Medulla oblongata (tissue), 1 donor: ENCODE data around the gene N4BP2.
A peak's percentile ranks its signal among the peaks of the same experiment; 100 is the strongest.
"Not testable (repeated sequence)": the region's sequence is repeated elsewhere in the genome, so short reads cannot be mapped to it uniquely, and the experiment has no call there.

Experiments
- DNase-seq: peaks from one replicate; pipeline ENCODE4 v3.0.0-alpha.2; 2015; ENCODE audit errors: extremely low spot score

The N4BP2 gene

GRCh38 chr4:40056716-40057585 lies at the start of gene N4BP2:
Gene N4BP2 (plus strand): TSS chr4:40056850. CDS start chr4:40097341, 40,491 bp downstream.
- DNase-seq, result peak; percentile 83

DNA sequence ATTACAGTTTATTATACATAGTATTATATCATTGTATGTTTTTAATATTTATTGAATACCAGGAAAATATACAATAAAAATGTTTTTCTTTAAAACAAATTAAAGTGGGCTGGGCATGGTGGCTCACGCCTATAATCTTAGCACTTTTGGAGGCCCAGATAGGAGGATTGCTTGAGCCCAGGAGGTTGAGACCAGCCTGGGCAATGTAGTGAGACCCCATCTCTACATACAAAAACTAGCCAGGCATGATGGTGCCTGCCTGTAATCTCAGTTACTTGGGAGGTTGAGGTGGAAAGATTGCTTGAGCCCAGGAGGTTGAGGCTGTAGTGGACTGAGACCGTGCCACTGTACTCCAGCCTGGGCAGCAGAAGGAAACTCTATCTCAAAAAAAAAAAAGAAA lies 40.6 kb upstream of the N4BP2 start:
- DNase-seq, result no peak

DNA sequence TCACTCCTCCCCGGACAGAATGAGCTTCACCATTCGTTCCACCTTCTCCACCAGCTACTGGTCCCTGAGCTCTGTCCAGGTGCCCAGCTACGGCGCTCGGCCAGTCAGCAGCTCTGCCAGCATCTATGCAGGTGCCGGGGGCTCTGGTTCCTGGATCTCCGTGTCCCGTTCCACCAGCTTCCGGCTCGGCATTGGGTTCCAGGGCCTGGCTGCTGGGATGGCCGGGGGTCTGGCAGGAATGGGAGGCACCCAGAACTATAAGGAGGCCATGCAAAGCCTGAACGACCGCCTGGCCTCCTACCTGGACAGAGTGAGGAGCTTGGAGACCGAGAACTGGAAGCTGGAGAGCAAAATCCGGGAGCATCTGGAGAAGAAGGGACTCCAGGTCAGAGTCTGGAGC lies 36.4 kb upstream of the N4BP2 start:
- DNase-seq, result no peak

GRCh38 chr4:40021116-40021515 lies 35.5 kb upstream of the N4BP2 start:
- DNase-seq, result not testable (repeated sequence)

- not testable (repeated sequence) for DNase-seq
Observed at GRCh38 chr4:40024049-40024448, 32.6 kb upstream of the N4BP2 start.

- no peak for DNase-seq
Observed at GRCh38 chr4:40032785-40033184, 23.9 kb upstream of the N4BP2 start.

GRCh38 chr4:40033613-40034012 lies 23.0 kb upstream of the N4BP2 start:
- DNase-seq, result no peak

DNA sequence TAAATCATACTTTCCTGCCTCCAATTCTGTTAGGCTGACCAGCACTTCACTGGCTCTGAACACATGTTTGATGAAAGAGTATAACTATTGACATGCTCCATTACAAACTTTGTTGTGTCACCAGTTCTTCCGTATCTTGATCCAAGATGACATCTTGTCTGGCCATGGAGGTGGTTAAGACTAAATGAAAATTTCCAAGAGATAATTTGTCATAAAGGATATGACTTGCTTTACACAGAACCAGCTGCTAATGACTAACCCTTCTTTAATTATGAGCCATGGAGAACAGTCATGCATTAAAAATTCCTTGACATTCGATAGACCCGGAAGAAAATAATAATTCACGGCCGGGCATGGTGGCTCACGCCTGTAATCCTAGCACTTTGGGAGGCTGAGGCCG lies 17.7 kb upstream of the N4BP2 start:
- no peak for DNase-seq

GRCh38 chr4:40040908-40041307 lies 15.7 kb upstream of the N4BP2 start:
- DNase-seq, result no peak

DNA sequence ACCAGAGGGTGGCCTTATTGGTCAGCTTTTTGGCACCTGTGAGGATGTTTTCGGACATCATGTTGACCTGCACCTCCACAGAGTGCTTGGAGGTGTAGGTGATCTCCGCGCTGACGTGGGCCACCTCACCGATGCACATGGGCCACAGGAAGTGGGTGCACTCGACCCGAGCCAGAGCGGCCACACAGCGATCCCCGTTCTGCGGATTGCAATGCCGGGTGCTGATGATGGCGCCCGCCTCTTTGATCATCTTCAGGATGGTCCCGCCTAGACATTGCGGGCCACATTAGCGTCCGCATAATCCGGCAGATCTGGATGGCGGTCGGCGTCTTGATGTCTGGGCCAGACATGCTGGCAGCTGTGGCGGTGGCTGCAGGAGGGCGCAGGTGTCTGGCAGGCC lies 12.9 kb upstream of the N4BP2 start:
- no peak for DNase-seq

GRCh38 chr4:40046311-40046980 lies 10.2 kb upstream of the N4BP2 start:
- DNase-seq, result no peak

GRCh38 chr4:40053161-40053560 lies 3.5 kb upstream of the N4BP2 start:
- DNase-seq, result no peak

DNA sequence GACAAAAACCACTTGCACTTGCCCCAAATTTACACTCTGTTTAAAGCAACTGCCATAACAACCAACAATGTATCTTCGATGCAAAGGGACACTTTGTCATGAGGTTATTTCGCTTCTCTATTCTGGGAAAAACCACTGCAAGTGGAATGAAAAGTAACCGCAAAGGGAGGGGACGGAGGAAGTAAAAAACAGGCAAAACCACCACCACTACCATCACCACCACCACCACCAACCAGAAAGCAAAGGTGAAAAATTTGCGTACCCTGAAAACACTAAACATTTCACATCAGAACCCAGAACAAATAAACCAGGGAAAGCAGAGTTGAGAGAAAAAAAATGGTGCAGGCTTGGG lies 1.2 kb upstream of the N4BP2 start:
- peak; percentile 76 for DNase-seq

DNA sequence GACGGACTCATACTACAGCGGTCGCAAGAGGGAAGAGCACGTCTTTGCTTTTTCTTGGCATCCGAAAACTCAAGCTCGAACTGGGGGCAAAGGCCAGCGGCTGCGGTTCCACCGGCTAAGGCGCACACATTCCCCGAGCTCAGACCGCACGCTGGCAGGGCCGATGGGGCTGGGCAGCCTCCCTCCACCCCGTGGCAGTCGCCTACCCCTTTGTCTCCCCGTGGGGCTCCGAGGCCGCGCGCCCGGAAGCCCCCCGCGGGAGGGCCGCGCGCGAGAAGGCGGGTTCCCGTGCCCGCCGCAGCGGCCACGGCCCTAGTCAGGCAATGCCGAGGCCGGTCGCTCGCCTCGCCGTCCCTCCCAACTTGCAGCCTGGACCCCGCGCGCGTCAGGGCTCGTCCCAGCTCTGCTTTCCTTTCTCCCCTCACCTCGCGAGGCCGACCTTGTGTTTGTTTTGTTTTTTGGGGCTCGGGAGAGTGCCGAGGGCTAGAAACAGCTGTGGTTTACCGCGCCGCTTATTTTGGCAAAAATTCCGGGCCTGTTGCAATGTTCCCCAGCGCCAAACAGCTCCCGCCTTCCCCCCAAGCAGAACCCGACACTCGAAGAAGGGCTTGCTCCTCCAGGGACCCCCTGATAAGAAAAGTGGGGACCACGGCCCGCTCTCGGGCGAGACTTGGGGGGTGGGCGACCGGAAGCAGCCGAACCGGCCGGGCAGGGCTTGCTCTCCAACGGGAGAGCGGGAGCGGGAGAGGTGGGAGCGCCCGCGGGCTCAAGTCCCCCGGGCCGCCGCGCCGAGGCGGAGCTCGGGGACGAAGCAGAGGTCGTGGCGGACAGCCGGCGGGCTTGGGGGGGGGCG lies 561 bp upstream of the N4BP2 start:
- DNase-seq, result peak; percentile 52

DNA sequence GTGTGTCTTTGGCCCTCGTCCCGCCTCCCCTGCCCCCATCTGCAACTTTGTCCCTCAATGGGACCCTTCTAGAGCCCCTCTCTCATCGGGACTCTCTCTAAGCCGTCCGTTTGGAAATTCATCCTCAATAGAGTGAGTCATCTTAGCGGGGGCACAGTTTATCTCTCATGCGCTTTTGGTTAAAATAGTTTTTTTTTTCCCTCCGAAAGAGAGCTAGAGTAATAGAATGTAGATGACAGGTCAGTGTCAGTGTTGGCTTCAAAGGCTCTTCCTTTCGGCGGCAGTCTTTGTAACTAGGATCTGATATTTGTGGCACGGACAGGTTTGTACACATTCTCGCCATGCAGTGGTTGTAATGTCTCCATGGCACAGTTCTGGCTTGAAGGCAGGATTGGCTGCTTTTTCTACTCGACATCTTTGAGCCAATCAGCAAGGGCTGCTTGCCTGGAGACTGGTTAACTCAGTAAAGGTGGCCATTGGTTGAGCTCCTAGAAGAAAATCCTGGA lies 989 bp downstream of the N4BP2 start:
- peak; percentile 94 for DNase-seq

- no peak for DNase-seq
Observed at GRCh38 chr4:40058121-40058520, 1.5 kb downstream of the N4BP2 start.

DNA sequence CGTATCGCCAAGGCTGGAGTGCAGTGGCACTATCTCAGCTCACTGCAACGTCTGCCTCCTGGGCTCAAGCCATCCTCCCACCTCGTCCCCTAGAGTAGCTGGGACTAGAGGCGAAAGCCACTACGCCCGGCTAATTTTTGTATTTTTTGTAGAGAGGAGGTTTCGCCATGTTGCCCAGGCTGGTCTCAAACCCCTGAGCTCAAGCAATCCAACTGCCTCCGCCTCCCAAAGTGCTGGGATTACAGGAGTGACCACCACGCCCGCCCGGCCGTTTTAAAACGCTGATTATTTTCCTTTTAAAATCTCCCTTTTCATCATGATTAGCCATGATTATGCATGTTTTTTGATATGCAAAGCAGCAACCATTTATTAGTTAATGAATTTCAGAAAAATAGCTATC lies 2.2 kb downstream of the N4BP2 start:
- DNase-seq, result no peak

DNA sequence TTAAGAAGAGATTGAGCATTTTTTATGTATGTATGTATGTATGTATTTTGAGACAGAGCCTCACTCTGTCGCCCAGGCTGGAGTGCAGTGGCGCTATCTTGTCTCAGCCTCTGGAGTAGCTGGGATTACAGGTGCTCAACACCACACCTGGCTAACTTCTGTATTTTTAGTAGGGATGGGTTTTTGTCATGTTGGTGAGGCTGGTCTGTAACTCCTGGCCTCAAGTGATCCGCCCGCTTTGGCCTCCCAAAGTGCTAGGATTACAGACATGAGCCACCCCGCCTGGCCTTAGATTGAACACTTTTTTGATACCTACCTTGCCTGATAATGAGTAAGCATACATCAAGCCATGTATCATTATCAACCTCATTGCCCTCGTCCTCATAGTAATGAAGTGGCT lies 2.7 kb downstream of the N4BP2 start:
- DNase-seq, result no peak

DNA sequence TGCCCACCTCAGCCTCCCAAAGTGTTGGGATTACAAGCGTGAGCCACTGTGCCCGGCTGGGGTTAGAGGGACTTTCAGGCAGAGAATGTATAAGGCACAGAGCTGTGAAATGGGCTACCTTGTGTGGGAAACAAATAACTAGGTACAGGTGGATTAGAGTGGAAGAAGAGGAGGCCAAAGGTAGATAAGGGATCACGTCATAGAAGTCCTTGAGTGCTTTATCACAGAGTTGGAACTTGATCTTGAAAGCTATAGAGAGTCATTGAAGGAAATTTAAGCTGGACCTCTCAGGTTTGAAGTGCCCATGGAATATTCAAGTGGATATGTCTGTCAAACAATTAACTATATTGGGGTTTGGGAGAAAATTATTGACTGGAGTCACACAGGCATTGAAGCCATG lies 8.4 kb downstream of the N4BP2 start:
- no peak for DNase-seq

- DNase-seq, result no peak
Observed at GRCh38 chr4:40066651-40067050, 10.0 kb downstream of the N4BP2 start.

DNA sequence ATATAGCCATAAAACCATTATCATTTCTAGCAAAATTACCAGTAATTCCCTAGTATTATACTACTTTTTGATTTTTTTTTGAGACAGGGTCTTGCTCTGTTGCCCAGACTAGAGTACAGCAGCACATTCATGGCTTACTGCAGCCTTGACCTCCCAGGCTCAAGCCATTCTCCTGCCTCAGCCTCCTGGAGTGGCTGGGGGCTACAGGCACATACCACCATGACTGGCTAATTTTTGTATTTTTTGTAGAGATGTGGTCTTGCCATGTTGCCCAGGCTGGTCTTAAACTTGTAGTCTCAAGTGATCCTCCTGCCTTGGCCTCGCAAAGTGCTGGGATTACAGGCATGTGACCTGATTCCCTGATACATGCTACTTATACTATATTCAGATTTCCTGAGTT lies 13.7 kb downstream of the N4BP2 start:
- DNase-seq, result no peak

DNA sequence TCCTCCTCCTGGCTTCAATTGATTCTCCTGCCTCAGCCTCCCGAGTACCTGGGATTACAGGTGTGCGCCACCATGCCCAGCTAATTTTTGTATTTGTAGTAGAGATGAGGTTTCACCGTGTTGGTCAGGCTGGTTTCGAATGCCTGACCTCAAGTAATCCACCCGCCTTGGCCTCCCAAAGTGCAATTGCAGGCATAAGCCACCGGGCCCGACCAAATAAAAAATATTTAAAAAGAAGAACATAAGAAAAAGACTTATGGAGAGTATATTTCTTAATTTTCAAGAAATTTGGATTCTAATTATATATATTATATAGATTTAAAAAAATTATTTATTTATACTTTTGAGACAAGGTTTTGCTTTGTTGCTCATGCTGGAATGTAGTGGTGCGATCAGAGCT lies 29.8 kb downstream of the N4BP2 start:
- DNase-seq, result no peak
